ENCODE measurements around the gene DHRS13.
"Not testable (repeated sequence)": the region's sequence is repeated elsewhere in the genome, so short reads cannot be mapped to it uniquely, and the experiment has no call there.

The DHRS13 gene

GRCh38 chr17:28856028-28856574 is 46.8 kb downstream of the DHRS13 start:
- no peak for DNase-seq

- DNase-seq, result no peak
Observed at GRCh38 chr17:28855336-28855679, 47.6 kb downstream of the DHRS13 start.

GRCh38 chr17:28854457-28855335 is 48.2 kb downstream of the DHRS13 start, which contains the start of gene ERAL1:
Gene ERAL1, plus strand, starts transcription at chr17:28855016. Its CDS starts 19 bp downstream, at chr17:28855035.
- DNase-seq, result peak; percentile 89

- no peak for DNase-seq
Observed at GRCh38 chr17:28853295-28853694, 49.6 kb downstream of the DHRS13 start.

GRCh38 chr17:28849281-28849680 is 53.6 kb downstream of the DHRS13 start:
- DNase-seq, result no peak

DNA sequence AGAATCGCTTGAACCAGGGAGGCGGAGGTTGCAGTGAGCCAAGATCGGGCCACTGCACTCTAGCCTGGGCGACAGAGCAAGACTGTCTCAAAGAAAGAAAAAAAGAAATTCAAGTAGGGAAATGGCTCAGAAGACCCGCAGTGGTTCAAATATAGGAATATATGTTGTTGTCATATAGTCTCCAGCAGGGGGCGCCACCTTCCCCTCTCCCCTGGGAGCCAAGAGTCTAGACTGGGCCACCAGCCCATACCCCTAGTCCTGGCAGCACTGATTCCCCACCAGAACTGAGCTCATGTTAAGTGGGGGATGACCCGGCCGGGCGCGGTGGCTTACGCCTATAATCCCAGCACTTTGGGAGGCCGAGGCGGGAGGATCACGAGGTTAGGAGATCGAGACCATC is 54.2 kb downstream of the DHRS13 start:
- DNase-seq, result not testable (repeated sequence)
